ENCODE measurements around the gene PHTF1. TPM values are rescaled to one million over a fixed set of nuclear protein-coding genes. Genes with fewer than 3 reads are reported as not detected.

The PHTF1 gene
- total and polyA plus RNA-seq, 7 donors: 2.4 to 22.7 (median 11.9) TPM

GRCh38 chr1:113692342-113692741 lies 66.9 kb downstream of the PHTF1 start:
- intact Hi-C loops (cut with DNase I): no loop called here
- TF ChIP-seq POLR2AphosphoS5 (IDR thresholded peaks at IDR 0.05) (no peak), CTCF (IDR thresholded peaks at IDR 0.05) (no peak), EP300 (IDR thresholded peaks at IDR 0.05) (no peak), POLR2A (IDR thresholded peaks at IDR 0.05) (no peak)
- Histone ChIP-seq H3K27ac (no peak overlapping the region), H3K27me3 (no peaks in the 10 kb centered on the region), H3K4me3 (no peak overlapping the region), H3K36me3 (peaks cover 0 to 13% (median 6%) of the 10 kb centered on the region in 4 donors), H3K4me1 (peaks cover 0 to 3% (median 0%) of the 10 kb centered on the region in 4 donors), H3K9me3 (peaks cover 0 to 17% (median 7%) of the 10 kb centered on the region in 4 donors)
- DNase-seq: no peak
- 74 to 80% methylated on average over 2 of the region's 2 CpGs for WGBS, 2 donors

GRCh38 chr1:113691184-113691583 lies 68.1 kb downstream of the PHTF1 start:
- H3K36me3 ChIP-seq: peaks cover 0 to 6% (median 2%) of the 10 kb centered on the region in 4 donors
- no peak overlapping the region for H3K27ac ChIP-seq
- no peak for DNase-seq
- TF ChIP-seq POLR2AphosphoS5 (IDR thresholded peaks at IDR 0.05) (no peak), EP300 (IDR thresholded peaks at IDR 0.05) (no peak), CTCF (IDR thresholded peaks at IDR 0.05) (no peak), POLR2A (IDR thresholded peaks at IDR 0.05) (no peak)
- H3K4me3 ChIP-seq: no peak overlapping the region
- no peaks in the 10 kb centered on the region for H3K27me3 ChIP-seq
- H3K9me3 ChIP-seq: peaks cover 0 to 17% (median 7%) of the 10 kb centered on the region in 4 donors
- intact Hi-C loops (cut with DNase I): no loop called here
- 95 to 96% methylated on average over 2 of the region's 2 CpGs for WGBS, 2 donors
- H3K4me1 ChIP-seq: peaks cover 0 to 4% (median 0%) of the 10 kb centered on the region in 4 donors

- WGBS, 2 donors: 87% methylated on average over 3 of the region's 3 CpGs
- no peak for DNase-seq
- peak overlapping the region in 2 of 4 donors; percentile 31 to 34 for H3K27ac ChIP-seq
- no peaks in the 10 kb centered on the region for H3K36me3 ChIP-seq
- intact Hi-C loops (cut with DNase I): no loop called here
- no peaks in the 10 kb centered on the region for H3K27me3 ChIP-seq
- peaks cover 0 to 23% (median 18%) of the 10 kb centered on the region in 4 donors for H3K4me1 ChIP-seq
- TF ChIP-seq EP300 (IDR thresholded peaks at IDR 0.05): no peak
- TF ChIP-seq POLR2AphosphoS5 (IDR thresholded peaks at IDR 0.05): peak in 1 of 4 donors; percentile 7
- no peaks in the 10 kb centered on the region for H3K9me3 ChIP-seq
- no peak overlapping the region for H3K4me3 ChIP-seq
Measured at GRCh38 chr1:113686891-113687618, 72.2 kb downstream of the PHTF1 start.

- 70 to 74% methylated on average over 6 of the region's 6 CpGs for WGBS, 2 donors
- DNase-seq: peak; percentile 92
- H3K4me1 ChIP-seq: peaks cover 0 to 23% (median 18%) of the 10 kb centered on the region in 4 donors
- H3K36me3 ChIP-seq: no peaks in the 10 kb centered on the region
- no peaks in the 10 kb centered on the region for H3K27me3 ChIP-seq
- no peak overlapping the region for H3K4me3 ChIP-seq
- H3K9me3 ChIP-seq: no peaks in the 10 kb centered on the region
- intact Hi-C loops (cut with DNase I): loop anchor here (5.0 kb wide), 1 partner anchor 128 kb away; the partner anchor contains the start of gene RSBN1
- no peak for TF ChIP-seq CTCF (IDR thresholded peaks at IDR 0.05)
- peak in 3 of 4 donors; percentile 36 to 60 (median 55) for TF ChIP-seq POLR2AphosphoS5 (IDR thresholded peaks at IDR 0.05)
- H3K27ac ChIP-seq: peak overlapping the region; percentile 42 to 70 (median 64)
Measured at GRCh38 chr1:113684153-113684541, 75.1 kb downstream of the PHTF1 start.

- H3K4me1 ChIP-seq: peaks cover 0 to 23% (median 18%) of the 10 kb centered on the region in 4 donors
- H3K27ac ChIP-seq: peak overlapping the region; percentile 42 to 70 (median 64)
- WGBS, 2 donors: 69 to 84% methylated on average over 8 of the region's 8 CpGs
- intact Hi-C loops (cut with DNase I): loop anchor here (5.0 kb wide), 1 partner anchor 129 kb away; the partner anchor contains the start of gene RSBN1
- no peaks in the 10 kb centered on the region for H3K27me3 ChIP-seq
- H3K9me3 ChIP-seq: no peaks in the 10 kb centered on the region
- no peaks in the 10 kb centered on the region for H3K36me3 ChIP-seq
- no peak for TF ChIP-seq CTCF (IDR thresholded peaks at IDR 0.05)
- TF ChIP-seq POLR2AphosphoS5 (IDR thresholded peaks at IDR 0.05): peak in 2 of 4 donors; percentile 19 to 46
- no peak for TF ChIP-seq EP300 (IDR thresholded peaks at IDR 0.05)
- TF ChIP-seq POLR2A (IDR thresholded peaks at IDR 0.05): no peak
- DNase-seq: no peak
- no peak overlapping the region for H3K4me3 ChIP-seq
Measured at GRCh38 chr1:113683384-113684152, 75.7 kb downstream of the PHTF1 start.
